ENCODE results near the gene CYP46A1.

Gene CYP46A1

GRCh38 chr14:99707420-99707819 lies 23.3 kb downstream of the CYP46A1 start:
- no peak for DNase-seq (ENCODE audit: extremely low read depth in 1 of 2, low read depth in 1 of 2)

GRCh38 chr14:99707921-99708320 lies 23.8 kb downstream of the CYP46A1 start:
- DNase-seq (ENCODE audit: extremely low read depth in 1 of 2, low read depth in 1 of 2) = no peak

DNA sequence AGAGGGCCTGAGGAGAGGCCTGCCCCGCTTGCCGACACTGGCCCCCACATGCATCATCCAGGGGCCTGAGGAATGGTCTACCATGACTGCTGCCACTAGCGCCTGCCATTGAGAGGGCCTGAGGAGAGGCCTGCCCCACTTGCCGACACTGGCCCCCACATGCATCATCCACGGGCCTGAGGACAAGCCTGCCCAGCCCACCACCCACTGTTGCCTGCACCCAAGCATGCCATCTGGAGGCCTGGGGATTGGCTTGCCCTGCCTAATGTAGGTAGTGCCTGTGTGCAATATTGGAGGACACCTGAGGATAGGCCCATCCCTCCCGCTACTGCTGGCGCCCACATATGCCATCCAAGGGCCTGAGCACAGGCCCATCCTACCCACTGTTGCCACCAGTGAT lies 24.4 kb downstream of the CYP46A1 start:
- DNase-seq (ENCODE audit: extremely low read depth in 1 of 2, low read depth in 1 of 2) = no peak

- DNase-seq (ENCODE audit: extremely low read depth in 1 of 2, low read depth in 1 of 2) = no peak
Measured at GRCh38 chr14:99713972-99714371, 29.9 kb downstream of the CYP46A1 start.

- no peak for DNase-seq (ENCODE audit: extremely low read depth in 1 of 2, low read depth in 1 of 2)
Measured at GRCh38 chr14:99715266-99716000, 31.3 kb downstream of the CYP46A1 start.

DNA sequence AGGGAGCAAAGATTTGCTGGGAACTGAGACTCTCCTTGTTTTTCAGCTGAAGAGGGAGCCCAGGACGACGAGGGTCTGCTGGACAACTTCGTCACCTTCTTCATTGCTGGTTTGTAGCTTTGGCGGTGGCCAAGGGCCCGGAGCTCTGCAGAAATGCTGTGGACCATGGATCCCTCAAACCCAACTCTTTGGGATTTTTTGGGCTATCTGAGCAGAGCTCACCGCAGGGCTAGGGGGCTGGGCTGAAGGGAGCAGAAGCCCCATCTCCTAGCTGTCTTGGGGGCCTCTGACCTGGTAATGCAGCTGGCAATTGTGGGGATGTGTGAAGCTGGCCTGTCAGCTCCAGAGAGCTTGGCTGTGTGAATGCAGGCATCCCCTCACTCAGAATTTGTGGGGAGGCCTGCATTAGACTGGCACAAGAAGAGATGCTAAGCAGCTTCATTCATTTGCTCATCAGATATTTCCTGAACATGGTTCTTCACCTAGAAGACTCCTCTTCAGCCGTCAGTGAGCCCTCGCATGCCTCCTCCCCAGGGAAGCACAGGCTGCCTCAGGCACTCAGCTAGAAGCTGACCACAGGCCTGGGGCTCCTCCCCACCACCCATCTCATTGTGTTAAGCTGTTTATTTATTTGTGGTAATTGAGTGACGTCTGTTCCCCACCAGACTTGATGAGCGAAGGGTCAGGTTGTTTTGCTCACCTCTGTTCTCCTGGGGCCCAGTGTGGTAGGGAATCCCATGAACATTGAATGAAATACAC lies 32.2 kb downstream of the CYP46A1 start:
- no peak for DNase-seq (ENCODE audit: extremely low read depth in 1 of 2, low read depth in 1 of 2)

- no peak for DNase-seq (ENCODE audit: extremely low read depth in 1 of 2, low read depth in 1 of 2)
Measured at GRCh38 chr14:99716850-99717681, 33.0 kb downstream of the CYP46A1 start.

- DNase-seq (ENCODE audit: extremely low read depth in 1 of 2, low read depth in 1 of 2) = no peak
Measured at GRCh38 chr14:99717682-99718013, 33.5 kb downstream of the CYP46A1 start.

DNA sequence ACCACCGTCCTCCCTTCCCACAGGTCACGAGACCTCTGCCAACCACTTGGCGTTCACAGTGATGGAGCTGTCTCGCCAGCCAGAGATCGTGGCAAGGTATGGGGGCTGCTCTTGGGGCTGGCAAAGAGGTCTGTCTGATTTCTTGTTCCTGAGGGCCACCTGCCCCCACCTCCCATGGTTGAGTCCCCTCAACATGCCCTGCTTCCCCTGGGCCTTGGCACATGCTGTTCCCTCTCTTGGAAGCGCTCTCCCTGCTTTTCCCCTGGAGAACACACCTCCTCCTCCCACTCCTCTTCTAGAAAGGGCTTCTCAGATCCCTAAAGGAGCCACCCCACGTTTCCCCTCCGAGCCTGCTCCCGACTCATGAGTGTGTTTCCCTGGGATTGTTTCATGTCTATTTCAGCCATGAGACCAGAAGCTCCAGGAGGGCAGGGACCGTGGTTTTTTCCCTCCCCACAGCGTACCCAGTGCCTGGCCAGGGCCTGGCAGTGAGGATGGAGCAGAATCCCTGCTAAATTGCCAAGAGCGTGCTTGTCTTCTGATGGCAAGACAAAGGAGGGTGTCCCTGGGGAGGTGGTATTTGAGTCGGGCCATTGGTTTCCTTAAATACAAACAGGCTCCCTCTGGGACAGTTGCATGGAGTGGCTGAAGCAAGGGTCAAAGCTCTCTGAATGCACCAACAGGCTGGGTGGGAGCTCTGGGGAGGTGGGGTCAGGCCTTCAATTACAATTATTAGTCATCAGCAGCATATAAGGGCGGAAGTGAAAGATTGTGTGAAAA lies 34.1 kb downstream of the CYP46A1 start:
- DNase-seq (ENCODE audit: extremely low read depth in 1 of 2, low read depth in 1 of 2) = no peak

GRCh38 chr14:99718811-99719192 lies 34.7 kb downstream of the CYP46A1 start:
- no peak for DNase-seq (ENCODE audit: extremely low read depth in 1 of 2, low read depth in 1 of 2)

DNA sequence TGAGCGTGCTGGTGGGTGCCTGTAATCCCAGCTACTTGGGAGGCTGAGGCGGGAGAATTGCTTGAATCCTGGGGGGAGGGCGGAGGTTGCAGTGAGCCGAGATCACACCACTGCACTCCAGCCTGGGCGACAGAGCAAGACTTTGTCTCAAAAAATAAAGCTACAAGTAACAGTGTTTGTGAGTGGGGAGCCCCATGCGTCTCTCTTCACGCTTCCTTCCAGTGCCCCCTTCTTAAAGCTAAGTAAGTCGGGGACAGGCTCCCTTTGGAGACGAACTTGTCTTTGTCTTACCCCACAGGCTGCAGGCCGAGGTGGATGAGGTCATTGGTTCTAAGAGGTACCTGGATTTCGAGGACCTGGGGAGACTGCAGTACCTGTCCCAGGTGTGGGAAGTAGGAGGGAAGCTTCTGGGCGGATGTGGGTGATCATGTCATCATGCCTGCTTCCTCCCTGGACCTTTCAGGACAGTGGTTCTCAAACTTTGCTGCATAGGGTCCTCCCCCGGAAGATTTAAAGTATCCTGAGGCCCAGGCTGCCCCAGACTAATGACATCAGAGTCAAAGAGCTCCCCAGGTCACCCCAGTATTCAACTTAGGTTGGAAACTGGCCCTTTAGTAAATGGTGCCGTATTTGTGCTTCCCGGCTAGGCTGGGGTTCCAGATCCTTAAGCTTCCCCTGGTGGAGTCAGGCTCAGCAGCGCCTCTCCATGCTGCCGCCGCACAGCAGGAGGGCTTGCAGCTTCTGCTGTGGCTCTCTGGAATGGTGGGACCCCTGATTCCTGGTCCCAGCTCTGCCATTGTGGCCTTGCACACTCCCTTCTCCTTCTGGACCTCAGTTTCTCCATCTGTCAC lies 37.1 kb downstream of the CYP46A1 start:
- DNase-seq (ENCODE audit: extremely low read depth in 1 of 2, low read depth in 1 of 2) = no peak

DNA sequence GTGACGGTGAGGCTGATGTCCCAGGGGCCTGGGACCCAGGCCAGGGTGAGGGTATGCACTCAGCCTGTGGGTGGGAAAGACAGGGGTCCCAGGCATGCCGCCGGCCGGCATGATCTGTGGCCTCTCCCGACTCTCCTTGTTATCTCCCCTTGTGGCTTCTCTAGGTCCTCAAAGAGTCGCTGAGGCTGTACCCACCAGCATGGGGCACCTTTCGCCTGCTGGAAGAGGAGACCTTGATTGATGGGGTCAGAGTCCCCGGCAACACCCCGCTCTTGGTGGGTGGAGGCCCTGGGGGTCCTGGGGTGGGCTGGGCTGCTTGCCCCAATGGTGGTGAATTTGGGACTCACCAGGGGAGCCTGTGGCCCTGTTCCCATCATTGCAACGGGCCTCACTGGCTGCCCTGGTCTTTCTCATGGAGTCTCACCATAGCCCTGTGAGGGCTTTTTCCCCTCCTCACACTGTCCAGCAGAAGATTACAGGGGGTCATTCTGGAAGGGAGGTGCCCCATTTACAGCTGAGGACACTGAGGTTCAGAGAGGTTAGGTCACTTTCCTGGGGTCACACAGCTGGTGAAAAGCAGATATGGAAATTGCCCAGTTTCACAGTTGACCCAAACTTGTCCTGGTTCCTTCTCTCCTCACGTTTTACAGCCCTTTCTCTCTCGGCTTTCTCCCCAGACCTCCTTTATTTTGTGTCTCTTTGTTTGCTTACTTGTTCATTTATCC lies 37.9 kb downstream of the CYP46A1 start:
- DNase-seq (ENCODE audit: extremely low read depth in 1 of 2, low read depth in 1 of 2) = no peak

- no peak for DNase-seq (ENCODE audit: extremely low read depth in 1 of 2, low read depth in 1 of 2)
Measured at GRCh38 chr14:99722741-99723140, 38.6 kb downstream of the CYP46A1 start.

DNA sequence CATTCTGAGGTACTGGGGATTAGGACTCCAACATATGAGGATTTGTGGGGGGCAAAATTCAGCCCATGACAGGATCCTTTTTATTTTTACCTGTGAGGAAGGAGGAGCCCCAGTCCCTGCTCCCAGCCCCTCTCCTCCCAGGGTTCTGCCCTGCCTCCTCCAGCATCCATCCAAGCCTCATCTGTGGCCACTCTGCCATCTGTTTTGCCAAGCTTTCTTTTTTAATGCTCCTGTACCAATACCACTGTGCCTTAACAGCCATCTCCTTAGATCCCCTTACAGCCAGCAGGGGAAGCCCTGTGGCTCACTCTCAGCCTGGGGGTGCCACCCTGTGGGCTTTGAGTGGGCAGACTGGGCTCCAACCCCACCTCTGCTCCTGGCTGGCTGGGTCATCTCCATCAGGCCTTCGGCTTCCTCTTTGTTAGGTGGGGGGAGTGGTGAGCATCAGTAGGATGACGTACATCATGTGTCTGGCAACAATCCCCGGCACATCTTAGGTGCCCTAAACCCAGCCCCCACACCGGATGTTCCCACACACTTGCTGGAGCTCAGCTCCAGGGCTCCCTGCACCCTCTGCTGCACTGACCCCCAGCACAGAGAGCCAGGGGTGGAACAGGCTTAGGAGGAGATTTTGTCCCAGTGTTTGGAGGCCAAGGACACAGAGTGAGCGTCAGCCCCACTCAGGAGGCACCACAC lies 40.2 kb downstream of the CYP46A1 start:
- no peak for DNase-seq (ENCODE audit: extremely low read depth in 1 of 2, low read depth in 1 of 2)

GRCh38 chr14:99724939-99725773 lies 41.1 kb downstream of the CYP46A1 start:
- no peak for DNase-seq (ENCODE audit: extremely low read depth in 1 of 2, low read depth in 1 of 2)

DNA sequence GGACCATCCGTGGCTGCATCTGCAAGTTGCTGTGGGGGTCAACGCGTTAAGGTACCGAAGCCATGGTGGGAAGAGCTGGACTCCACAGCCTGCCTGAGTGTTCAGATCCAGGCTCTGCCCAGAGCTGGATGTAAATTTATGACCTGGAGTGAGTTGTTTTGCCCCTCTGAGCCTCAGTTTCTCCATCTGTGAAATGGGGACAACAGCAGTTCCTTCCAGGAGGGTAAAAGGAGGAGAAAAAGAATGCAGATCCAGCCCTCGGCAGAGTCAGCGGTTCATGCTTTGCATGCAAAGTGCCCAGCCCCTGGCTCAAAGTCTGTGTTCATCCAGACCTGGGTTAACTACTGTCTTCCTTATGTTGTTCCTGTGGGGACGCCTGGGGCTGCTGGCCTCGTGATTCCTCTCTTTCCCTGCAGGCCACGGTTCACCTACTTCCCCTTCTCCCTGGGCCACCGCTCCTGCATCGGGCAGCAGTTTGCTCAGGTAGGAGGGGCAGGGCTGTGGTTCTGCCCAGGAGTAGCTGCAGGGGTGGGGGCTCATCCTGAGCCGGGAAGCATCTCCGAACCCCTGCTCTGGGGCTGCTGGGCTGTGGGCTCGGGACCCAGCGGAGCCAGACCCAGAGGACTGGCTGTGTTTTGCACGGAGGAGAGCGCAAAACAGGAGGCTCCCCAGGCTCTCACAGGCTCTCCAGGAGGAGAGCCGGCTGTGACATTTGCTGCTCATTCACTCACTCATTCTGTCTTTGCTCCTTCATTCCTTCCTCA lies 41.9 kb downstream of the CYP46A1 start:
- DNase-seq (ENCODE audit: extremely low read depth in 1 of 2, low read depth in 1 of 2) = no peak

DNA sequence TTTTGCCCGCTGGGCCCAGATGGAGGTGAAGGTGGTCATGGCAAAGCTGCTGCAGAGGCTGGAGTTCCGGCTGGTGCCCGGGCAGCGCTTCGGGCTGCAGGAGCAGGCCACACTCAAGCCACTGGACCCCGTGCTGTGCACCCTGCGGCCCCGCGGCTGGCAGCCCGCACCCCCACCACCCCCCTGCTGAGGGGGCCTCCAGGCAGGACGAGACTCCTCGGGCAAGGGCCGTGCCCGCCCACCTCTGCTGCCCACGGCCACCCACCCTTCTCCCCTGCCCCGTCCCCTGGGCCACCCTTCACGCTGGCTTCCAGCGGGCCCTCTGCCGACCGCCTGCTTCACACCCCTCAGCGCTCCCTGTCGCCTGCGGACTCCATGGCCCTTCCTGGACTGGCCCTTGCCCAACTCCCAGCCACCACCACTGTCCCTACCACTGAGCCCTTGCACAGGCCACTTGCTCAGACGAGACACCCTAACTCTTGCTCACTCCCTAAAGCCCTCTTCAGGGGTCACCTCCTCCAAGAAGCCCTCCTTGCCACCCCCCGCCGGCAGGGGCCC lies 42.5 kb downstream of the CYP46A1 start:
- DNase-seq (ENCODE audit: extremely low read depth in 1 of 2, low read depth in 1 of 2) = no peak

Measured in activated CD8-positive, alpha-beta memory T cell treated with anti-CD3 and anti-CD28 coated beads for 1 hour (primary cell).